GM23338 (cell line): Measurements from ENCODE around the gene TTLL5. TPM values are rescaled to one million over a fixed set of nuclear protein-coding genes. Genes with fewer than 3 reads are reported as not detected.

Experiments used
- ATAC-seq: fragments of 200-7000 bp; cut with Tn5 transposase; 3 replicates; pipeline ENCODE4 v1.9.1; 2020
- DNase-seq: peaks from one replicate; pipeline ENCODE4 v3.0.0-alpha.2; 2015; ENCODE audit warnings: low spot score
- H2AFZ ChIP-seq: fragments of 200-600 bp; sonication (generic); 2 replicates; pipeline ENCODE4 v1.8.0; 2016; ENCODE audit warnings: antibody characterized with exemption, mild to moderate bottlenecking, moderate library complexity
- H3F3A ChIP-seq: fragments of 200-600 bp; sonication (generic); replicated peaks from 2 replicates; pipeline ENCODE4 v1.8.0; 2017; ENCODE audit warnings: antibody characterized with exemption, mixed run types, low read depth
- H3K27ac ChIP-seq: fragments of 200-600 bp; sonication (generic); 2 replicates; pipeline ENCODE4 v1.6.1; 2016; ENCODE audit warnings: low read depth
- H3K27me3 ChIP-seq: fragments of 200-600 bp; sonication (generic); 2 replicates; pipeline ENCODE4 v1.8.0; 2016; ENCODE audit warnings: mild to moderate bottlenecking, mixed run types, moderate library complexity; ENCODE audit not compliant: insufficient read depth
- H3K36me3 ChIP-seq: fragments of 200-600 bp; sonication (generic); 2 replicates; pipeline ENCODE4 v1.8.0; 2016; ENCODE audit warnings: mild to moderate bottlenecking; ENCODE audit not compliant: insufficient read depth
- H3K4me1 ChIP-seq: fragments of 200-600 bp; sonication (generic); 2 replicates; pipeline ENCODE4 v1.8.0; 2016; ENCODE audit warnings: mild to moderate bottlenecking, moderate library complexity; ENCODE audit not compliant: insufficient read depth
- H3K4me2 ChIP-seq: fragments of 200-600 bp; sonication (generic); 2 replicates; pipeline ENCODE4 v1.7.1; 2017; ENCODE audit warnings: mixed run types
- H3K4me3 ChIP-seq: fragments of 200-600 bp; sonication (generic); 2 replicates; pipeline ENCODE4 v1.6.1; 2016; ENCODE audit warnings: mixed run types
- H3K79me2 ChIP-seq: fragments of 200-600 bp; sonication (generic); replicated peaks from 2 replicates; pipeline ENCODE4 v1.8.0; 2017; ENCODE audit warnings: mild to moderate bottlenecking; ENCODE audit not compliant: insufficient read depth
- H3K9me2 ChIP-seq: fragments of 200-600 bp; sonication (generic); 2 replicates; pipeline ENCODE4 v1.8.0; 2017; ENCODE audit not compliant: insufficient read depth
- H4K20me1 ChIP-seq: fragments of 200-600 bp; sonication (generic); replicated peaks from 2 replicates; pipeline ENCODE4 v1.8.0; 2017; ENCODE audit warnings: mild to moderate bottlenecking; ENCODE audit not compliant: insufficient read depth
- H3K27ac Mint-ChIP-seq: 2 replicates; pipeline ENCODE4 v1.8.0; 2020; ENCODE audit warnings: inconsistent platforms, mild to moderate bottlenecking, moderate library complexity, mixed read lengths
- H3K27me3 Mint-ChIP-seq: 3 replicates; pipeline ENCODE4 v1.8.0; 2022; ENCODE audit warnings: low read depth, mild to moderate bottlenecking, moderate library complexity, mixed read lengths, inconsistent platforms; ENCODE audit not compliant: insufficient read depth, poor library complexity
- H3K36me3 Mint-ChIP-seq: 3 replicates; pipeline ENCODE4 v1.8.0; 2021; ENCODE audit warnings: low read depth, mild to moderate bottlenecking, inconsistent platforms, moderate library complexity, mixed read lengths
- H3K4me1 Mint-ChIP-seq: 3 replicates; pipeline ENCODE4 v1.8.0; 2020; ENCODE audit warnings: mild to moderate bottlenecking, inconsistent platforms, mixed read lengths
- H3K4me3 Mint-ChIP-seq: 3 replicates; pipeline ENCODE4 v1.8.0; 2021; ENCODE audit warnings: moderate library complexity, mild to moderate bottlenecking, inconsistent platforms, mixed read lengths
- H3K9me3 Mint-ChIP-seq: 3 replicates; pipeline ENCODE4 v1.8.0; 2020; ENCODE audit warnings: moderate library complexity, mild to moderate bottlenecking, inconsistent platforms, mixed read lengths
- ETS1 ChIP-seq: IDR thresholded peaks from 2 replicates; pipeline ENCODE4 v1.6.1; 2016; ENCODE audit warnings: antibody characterized with exemption
- JUNB ChIP-seq: IDR thresholded peaks from one replicate; pipeline ENCODE4 v1.6.1; 2016; ENCODE audit warnings: antibody characterized with exemption; ENCODE audit not compliant: unreplicated experiment
- NANOG ChIP-seq: IDR thresholded peaks from 2 replicates; pipeline ENCODE4 v1.6.1; 2016; ENCODE audit warnings: antibody characterized with exemption, borderline replicate concordance
- POLR2AphosphoS5 ChIP-seq: IDR thresholded peaks from 2 replicates; pipeline ENCODE4 v1.6.1; 2016; ENCODE audit warnings: antibody characterized with exemption, low read depth
- STAT1 ChIP-seq: IDR thresholded peaks from one replicate; pipeline ENCODE4 v1.6.1; 2016; ENCODE audit warnings: antibody characterized with exemption; ENCODE audit not compliant: unreplicated experiment
- ZNF114 ChIP-seq: fragments of 250-450 bp; sonication (Bioruptor Pico); IDR thresholded peaks from 2 replicates; pipeline ENCODE4 v1.5.0; 2020; ENCODE audit warnings: mild to moderate bottlenecking, moderate library complexity
- polyA plus RNA-seq: library from polyadenylated mRNA; unstranded; fragments of >200 nt; fragmentation: Nextera tagmentation; extraction: Ambion mirVana; gene quantifications from 2 replicates; pipeline ENCODE4 v1.2.1, GENCODE V29; 2016
- total RNA-seq: library from RNA; depleted of rRNA; stranded (reverse); fragments of >200 nt; shearing (Covaris generic); gene quantifications from 2 replicates; pipeline ENCODE4 v1.2.3, GENCODE V29; 2014
- TF ChIP-seq, protein P1 (sequence below): fragments of 250-450 bp; sonication (Bioruptor Pico); IDR thresholded peaks from 2 replicates; pipeline ENCODE4 v1.5.0; 2020; ENCODE audit warnings: mild to moderate bottlenecking, moderate library complexity

Gene TTLL5
- total and polyA plus RNA-seq, 2 experiments from 2014 or later = 33.5 to 35.4 TPM

DNA sequence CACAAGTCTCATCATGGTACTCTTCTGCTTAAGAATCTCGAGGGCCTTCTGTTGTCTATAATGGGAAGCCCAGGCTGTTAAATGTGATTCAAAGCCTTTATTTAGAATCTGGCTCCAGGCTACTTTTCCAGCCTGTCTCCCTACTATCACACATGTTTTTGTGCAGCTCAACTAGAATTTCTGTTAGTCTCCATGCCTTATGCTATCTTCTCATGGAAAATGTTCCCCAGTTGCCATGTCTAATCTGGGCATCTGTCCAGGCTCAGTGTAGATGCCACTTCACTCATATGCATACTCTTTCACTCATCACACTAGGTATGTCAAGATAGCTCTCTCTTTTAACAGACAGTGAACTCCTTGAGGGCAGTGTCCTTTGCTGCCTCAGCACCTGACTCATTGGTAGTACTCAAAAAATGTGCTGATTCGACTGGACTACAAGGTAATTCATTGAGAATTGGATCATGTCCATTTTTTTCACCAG is 145.3 kb downstream of the TTLL5 start:
- H3K27ac ChIP-seq = no peak overlapping the region
- no peaks in the 10 kb centered on the region for H3K9me3 Mint-ChIP-seq
- DNase-seq = no peak
- no peak overlapping the region for H3K4me3 Mint-ChIP-seq
- H3K27me3 ChIP-seq = no peaks in the 10 kb centered on the region
- H4K20me1 ChIP-seq = no peaks in the 10 kb centered on the region
- H3K4me1 ChIP-seq = peaks cover 7% of the 10 kb centered on the region
- no peaks in the 10 kb centered on the region for H3K9me2 ChIP-seq
- H3K36me3 ChIP-seq = no peaks in the 10 kb centered on the region
- H3K27me3 Mint-ChIP-seq = no peaks in the 10 kb centered on the region
- H3F3A ChIP-seq = no peaks in the 10 kb centered on the region
- peaks cover 15% of the 10 kb centered on the region for H3K4me1 Mint-ChIP-seq
- H3K4me3 ChIP-seq = no peak overlapping the region
- TF ChIP-seq, protein P1, sequence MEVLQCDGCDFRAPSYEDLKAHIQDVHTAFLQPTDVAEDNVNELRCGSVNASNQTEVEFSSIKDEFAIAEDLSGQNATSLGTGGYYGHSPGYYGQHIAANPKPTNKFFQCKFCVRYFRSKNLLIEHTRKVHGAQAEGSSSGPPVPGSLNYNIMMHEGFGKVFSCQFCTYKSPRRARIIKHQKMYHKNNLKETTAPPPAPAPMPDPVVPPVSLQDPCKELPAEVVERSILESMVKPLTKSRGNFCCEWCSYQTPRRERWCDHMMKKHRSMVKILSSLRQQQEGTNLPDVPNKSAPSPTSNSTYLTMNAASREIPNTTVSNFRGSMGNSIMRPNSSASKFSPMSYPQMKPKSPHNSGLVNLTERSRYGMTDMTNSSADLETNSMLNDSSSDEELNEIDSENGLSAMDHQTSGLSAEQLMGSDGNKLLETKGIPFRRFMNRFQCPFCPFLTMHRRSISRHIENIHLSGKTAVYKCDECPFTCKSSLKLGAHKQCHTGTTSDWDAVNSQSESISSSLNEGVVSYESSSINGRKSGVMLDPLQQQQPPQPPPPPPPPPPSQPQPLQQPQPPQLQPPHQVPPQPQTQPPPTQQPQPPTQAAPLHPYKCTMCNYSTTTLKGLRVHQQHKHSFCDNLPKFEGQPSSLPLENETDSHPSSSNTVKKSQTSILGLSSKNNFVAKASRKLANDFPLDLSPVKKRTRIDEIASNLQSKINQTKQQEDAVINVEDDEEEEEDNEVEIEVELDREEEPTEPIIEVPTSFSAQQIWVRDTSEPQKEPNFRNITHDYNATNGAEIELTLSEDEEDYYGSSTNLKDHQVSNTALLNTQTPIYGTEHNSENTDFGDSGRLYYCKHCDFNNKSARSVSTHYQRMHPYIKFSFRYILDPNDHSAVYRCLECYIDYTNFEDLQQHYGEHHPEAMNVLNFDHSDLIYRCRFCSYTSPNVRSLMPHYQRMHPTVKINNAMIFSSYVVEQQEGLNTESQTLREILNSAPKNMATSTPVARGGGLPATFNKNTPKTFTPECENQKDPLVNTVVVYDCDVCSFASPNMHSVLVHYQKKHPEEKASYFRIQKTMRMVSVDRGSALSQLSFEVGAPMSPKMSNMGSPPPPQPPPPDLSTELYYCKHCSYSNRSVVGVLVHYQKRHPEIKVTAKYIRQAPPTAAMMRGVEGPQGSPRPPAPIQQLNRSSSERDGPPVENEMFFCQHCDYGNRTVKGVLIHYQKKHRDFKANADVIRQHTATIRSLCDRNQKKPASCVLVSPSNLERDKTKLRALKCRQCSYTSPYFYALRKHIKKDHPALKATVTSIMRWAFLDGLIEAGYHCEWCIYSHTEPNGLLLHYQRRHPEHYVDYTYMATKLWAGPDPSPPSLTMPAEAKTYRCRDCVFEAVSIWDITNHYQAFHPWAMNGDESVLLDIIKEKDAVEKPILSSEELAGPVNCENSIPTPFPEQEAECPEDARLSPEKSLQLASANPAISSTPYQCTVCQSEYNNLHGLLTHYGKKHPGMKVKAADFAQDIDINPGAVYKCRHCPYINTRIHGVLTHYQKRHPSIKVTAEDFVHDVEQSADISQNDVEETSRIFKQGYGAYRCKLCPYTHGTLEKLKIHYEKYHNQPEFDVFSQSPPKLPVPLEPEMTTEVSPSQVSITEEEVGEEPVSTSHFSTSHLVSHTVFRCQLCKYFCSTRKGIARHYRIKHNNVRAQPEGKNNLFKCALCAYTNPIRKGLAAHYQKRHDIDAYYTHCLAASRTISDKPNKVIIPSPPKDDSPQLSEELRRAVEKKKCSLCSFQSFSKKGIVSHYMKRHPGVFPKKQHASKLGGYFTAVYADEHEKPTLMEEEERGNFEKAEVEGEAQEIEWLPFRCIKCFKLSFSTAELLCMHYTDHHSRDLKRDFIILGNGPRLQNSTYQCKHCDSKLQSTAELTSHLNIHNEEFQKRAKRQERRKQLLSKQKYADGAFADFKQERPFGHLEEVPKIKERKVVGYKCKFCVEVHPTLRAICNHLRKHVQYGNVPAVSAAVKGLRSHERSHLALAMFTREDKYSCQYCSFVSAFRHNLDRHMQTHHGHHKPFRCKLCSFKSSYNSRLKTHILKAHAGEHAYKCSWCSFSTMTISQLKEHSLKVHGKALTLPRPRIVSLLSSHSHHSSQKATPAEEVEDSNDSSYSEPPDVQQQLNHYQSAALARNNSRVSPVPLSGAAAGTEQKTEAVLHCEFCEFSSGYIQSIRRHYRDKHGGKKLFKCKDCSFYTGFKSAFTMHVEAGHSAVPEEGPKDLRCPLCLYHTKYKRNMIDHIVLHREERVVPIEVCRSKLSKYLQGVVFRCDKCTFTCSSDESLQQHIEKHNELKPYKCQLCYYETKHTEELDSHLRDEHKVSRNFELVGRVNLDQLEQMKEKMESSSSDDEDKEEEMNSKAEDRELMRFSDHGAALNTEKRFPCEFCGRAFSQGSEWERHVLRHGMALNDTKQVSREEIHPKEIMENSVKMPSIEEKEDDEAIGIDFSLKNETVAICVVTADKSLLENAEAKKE (CRISPR knock-in tag) = no peak
- TF ChIP-seq POLR2AphosphoS5 (no peak), JUNB (no peak), STAT1 (no peak), ETS1 (no peak), NANOG (no peak), ZNF114 (CRISPR knock-in tag) (no peak)
- no peaks in the 10 kb centered on the region for H3K36me3 Mint-ChIP-seq
- H2AFZ ChIP-seq = no peak overlapping the region
- ATAC-seq = no peak
- H3K4me2 ChIP-seq = no peak overlapping the region
- H3K27ac Mint-ChIP-seq = no peak overlapping the region
- H3K79me2 ChIP-seq = no peaks in the 10 kb centered on the region
